Stimulated activated CD8-positive, alpha-beta memory T cell treated with anti-CD3 and anti-CD28 coated beads, Interleukin-7, amount 100 ng/mL, for 48 hours (primary cell): Measurements from ENCODE around the gene SVIL.
A peak's percentile ranks its signal among the peaks of the same experiment; 100 is the strongest.

ENCODE experiments used
- DNase-seq, 2 donors: peaks; one replicate each; pipeline ENCODE4 v3.0.0-alpha.2; 2020; ENCODE audit warnings: low read depth in 1 of 2; ENCODE audit errors: extremely low read depth in 1 of 2

The SVIL gene

DNA sequence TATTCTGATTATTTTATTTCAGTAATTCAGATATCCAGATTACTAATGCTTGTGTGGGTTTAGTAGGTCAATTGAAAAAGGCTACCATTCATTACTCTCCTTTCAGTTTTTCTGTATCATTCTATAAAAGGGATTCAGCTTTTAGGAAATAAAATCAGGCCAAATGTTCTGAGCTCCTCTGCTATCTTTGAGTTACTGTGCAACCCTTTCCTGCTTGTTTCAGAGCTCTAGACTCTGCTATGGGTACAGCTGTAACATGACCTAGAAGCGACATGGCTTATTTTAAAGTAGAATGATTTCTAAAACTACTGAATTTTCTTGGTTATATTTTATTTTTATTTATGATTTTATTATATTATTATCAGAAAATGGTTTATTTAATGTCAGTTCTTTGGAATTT lies 203.1 kb downstream of the SVIL start:
- no peak for DNase-seq

DNA sequence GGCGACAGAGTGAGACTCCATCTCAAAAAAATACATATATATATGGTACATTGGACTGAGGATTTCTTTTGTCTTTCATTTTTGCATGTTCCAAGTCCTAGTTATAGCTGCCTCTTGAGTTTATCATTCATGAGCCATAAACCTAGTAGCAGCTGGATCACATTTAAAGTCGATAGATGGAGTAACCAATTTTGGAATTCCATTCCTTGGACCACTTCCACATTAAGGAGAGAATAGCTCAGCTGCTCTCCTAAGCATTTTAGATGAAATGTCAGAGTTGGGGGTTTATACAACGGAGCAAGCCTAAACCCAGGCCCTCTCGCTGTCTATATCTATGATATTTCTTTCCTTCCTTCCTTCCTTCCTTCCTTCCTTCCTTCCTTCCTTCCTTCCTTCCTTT lies 204.7 kb downstream of the SVIL start:
- DNase-seq: no peak

DNA sequence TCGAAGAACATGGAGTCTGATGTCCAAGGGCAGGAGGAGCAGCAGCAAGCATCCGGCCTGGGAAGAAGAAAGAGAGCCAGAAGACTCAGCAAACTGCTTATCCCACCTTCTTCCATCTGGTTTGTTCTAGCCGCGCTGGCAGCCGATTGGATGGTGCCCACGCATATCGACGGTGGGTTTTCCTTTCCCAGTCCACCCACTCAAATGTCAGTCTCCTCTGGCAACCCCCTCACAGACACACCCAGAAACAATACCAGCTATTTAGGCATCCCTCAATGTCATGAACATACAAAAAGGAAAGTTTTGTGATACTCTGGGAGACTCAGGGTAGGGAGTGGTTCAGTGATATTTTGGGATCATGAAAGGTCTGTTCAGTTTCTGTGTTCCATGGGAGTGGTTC lies 206.3 kb downstream of the SVIL start:
- no peak for DNase-seq

DNA sequence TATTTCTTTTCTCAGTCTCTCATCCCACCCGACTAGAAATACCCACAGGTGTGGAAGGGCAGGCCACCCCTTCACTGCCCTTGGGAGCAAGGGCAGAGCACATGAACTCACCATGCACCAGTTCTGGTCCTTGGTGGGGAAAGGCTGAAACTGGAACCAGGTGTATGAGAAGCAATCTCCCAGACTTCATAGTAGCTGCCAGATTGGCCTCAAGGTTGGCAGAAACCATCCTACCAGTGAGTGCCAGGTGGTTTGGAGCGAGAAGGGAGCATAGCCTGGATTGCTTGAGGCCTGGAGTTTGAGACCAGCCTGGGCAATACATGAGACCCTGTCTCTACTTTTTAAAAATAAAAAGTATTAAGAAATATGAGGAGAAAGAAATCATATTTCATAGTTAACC lies 207.1 kb downstream of the SVIL start:
- no peak for DNase-seq

DNA sequence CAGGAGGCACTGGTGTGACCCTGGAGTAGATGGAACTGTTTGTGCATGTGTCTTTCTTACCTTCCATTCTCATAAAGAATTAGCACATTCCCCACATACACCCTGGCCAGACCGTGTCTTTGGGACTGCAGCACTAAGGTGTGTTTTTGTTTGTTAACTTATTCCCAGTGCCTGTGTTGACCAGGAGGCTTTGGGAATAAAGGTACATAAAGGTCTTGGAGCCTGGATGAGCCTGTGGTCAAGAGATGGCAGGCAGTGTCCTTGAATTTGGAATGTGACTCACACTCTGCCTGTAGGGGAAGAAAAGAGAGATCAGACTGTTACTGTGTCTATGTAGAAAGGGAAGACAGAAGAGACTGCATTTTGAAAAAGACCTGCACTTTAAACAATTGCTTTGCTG lies 208.4 kb downstream of the SVIL start:
- DNase-seq: no peak

DNA sequence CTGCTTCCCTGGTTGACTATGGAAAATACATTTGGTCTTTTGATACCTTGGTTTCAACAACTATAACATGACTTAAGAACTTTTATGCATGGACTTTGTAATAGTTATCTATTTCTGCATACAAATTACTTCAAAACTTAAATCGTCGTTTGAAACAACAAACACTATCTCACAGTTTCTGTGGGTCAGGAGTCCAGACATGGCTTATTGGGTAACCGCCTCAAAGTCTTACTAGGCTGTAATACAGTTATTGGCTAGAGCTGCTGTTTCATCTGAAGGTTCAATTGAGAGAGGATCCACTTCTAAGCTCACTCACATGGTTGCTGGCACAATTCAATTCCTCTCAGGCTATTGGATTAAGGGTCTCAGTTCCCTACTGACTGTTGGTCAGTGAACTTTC lies 210.8 kb downstream of the SVIL start:
- DNase-seq: no peak

DNA sequence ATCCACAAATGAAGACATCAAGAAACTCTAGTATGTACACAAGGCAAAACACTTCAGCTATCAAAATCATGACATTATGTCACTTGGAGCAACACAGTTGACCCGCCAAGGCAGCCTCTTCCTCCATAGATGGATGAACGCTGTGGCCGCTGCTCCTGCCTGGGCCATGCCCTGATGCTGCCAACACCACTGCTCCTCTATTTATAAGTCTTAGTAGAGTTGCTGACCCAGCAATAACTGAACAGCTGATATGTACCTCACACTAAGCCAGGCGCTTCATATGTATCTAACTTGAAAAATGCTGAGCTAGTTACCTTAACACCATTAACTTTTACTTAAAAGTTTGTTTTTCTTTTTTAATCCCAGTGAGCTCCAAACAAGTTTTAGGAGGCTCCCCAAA lies 214.0 kb downstream of the SVIL start:
- DNase-seq: no peak

DNA sequence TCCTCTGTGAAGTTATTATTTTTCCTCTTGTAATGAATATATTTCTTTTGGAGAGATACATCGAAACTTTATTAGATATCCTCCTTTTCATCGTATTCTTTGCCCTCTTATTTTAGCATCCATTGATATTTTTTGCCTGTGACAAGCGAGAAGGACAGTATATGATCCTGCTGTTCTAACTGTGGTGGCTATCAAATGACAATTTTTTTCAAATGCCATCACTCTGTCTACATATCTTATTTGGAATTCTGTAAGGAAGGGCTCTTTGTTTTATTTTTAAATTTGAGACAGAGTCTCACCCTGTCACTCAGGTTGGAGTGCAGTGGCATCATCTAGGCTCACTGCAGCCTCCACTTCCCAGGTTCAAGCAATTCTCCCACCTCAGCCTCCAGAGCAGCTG lies 217.4 kb downstream of the SVIL start:
- no peak for DNase-seq

DNA sequence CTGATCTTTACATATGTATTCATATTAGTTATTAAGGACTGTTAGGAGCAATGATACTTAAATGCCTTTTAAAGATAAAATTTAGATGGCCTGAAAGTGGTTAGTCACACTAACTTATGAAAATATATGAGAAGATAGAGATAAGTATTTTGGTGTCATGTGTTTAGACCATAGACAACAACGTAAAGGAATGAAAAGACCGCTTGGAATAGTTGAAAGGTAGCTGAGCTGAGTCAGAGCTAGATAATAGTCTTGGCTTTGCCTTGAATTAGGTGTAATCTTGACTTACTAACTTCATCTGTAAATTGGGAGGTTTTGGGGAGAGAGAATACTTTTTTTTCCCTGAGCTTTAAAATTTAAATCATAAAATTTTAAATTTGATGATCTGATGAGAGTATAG lies 218.9 kb downstream of the SVIL start:
- DNase-seq: no peak

DNA sequence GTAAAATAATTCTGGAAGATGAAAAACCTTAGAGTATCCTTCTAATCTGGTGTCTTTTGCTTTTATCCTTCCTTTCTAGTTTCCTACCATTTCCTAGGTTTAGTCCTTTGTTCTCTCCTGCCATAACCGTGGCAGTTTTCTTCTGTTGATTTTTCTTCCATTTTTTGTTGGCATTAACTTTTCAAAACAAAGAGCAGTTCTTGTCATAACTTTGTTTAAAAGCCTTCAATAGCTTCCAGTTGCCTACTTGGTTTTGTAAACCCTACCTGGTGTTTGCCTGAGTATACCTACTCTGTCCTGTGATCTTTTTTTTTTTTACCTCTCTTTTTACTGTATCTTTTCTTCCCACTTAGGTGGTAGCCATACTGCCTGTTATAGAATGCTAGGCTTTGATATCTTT lies 220.3 kb downstream of the SVIL start:
- no peak for DNase-seq

DNA sequence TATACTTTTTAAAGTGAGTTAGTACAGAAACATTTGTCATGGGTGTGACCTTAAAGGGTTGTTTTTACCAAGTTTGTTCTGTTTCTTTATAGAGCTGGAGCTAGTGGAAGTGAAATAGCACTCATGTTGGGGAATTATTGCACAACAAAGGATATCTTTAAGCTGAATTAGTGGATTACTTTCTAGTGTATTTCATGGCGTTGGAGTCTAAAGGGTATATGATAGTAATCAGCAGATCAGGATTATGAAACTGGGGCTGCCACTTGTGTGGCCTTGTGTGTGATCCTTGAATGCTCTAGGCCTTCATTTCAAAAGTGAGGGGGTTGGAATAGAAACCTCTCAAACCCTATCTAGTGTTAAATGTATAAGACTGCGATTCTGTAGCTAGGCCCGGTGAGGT lies 222.3 kb downstream of the SVIL start:
- DNase-seq: no peak

DNA sequence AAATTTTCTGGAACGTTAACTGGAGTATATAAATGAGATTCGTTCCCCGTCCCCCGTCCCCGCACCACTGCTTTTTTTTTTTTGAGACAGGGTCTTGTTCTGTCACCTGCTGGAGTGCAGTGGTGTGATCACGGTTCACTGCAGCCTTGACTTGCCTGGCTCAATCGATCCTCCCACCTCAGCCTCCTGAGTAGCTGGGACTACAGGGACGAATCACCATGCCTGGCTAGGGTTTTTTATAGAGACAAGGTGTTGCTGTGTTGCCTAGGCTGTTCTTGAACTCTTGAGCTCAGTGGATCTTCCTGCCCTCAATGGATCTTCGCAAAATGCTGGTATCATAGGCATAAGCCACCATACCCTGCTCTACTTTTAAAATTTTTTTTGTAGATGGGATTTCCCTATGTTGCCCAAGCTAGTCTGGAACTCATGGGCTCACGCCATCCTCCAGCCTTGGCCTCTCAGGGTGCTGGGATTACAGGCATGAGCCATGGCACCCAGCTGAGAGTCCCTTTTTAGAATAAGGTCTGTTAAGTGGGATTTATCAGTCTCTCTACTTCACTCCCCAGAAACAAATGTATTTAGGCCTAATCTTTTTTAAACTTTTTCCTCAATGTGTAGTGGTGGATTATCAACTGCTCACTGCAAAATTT lies 223.0 kb downstream of the SVIL start:
- DNase-seq: no peak

DNA sequence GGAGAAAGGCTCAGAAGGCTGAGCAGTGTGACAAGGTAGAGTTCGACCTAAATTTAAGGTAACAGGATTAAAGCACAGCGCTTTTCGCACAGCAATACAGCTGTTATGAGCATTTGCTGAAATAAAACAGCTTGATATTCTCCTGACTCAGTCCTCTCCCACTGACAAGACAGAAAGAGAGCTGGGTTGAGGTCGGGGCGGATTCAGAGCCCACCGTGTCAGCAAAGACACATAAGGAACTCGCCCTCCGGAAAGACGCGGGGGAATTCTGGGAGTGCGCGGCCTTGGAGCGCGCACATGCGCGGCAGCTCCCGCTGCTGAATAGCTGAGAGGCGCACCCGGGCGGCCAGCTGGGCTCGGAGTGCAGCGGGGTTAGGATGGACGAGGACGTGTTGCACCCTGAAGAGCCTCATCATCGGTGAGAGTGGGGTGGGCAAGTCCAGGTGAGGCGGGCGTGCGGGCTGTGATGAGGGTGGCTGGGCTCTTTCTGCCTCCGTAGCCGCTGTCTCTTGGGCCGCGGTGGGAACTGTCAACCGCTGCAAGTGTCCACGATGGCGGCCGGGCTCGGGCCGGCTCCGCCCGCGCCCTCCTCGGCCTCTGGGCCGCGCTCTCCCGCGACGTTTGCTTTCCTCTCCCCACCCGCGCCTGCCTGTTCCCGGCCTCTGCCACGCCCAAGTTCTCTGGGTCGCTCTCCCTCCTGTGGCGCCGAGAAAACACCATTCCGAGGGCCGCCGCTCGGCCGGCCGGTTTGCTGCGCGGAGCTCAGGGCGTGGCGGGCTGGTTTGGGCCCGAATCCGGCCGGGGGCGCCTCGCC lies 225.3 kb downstream of the SVIL start:
- DNase-seq: peak in 1 of 2 donors; percentile 18

DNA sequence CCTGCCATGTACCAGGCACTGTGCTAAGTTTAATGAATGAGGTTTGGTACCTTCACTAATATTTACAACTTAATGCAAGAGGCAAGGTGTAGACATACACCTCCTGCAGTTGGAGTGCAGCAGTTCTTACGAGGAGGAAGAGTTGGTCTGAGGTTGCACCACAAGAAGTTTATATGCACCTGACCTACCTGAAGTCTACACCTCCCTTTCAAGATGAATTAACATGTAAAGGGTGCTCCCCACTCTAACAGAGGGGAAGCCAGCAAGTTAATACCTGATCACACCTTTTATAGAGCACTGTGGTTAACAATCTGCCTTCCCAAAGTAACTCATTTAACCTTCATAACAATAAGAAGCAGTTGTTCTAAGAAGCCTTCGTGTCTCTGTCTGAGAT lies 225.9 kb downstream of the SVIL start:
- no peak for DNase-seq
